ENCODE measurements around the gene ABCB9. TPM values are rescaled to one million over a fixed set of nuclear protein-coding genes. Genes with fewer than 3 reads are reported as not detected.

ABCB9 gene
- total RNA-seq, 1 experiment from 2014 or later, result 20.9 TPM

GRCh38 chr12:122895704-122896636 is 70.3 kb downstream of the ABCB9 start, which contains the start of gene VPS37B:
TSS of gene VPS37B (minus strand) at chr12:122896124. CDS start at chr12:122896062, 62 bp downstream.
- DNase-seq, result peak; percentile 82
- no peaks in the 10 kb centered on the region for H3K9me2 ChIP-seq (replicated peaks; ENCODE audit: low read length)
- CTCF ChIA-PET, result no interaction called here
- intact Hi-C loops (cut with micrococcal nuclease), result loop anchor here (2.0 to 5.0 kb wide), 3 partner anchors 23 to 51 kb away; no protein-coding TSS in a partner anchor
- H3K9me3 ChIP-seq (ENCODE audit: low read length), result no peaks in the 10 kb centered on the region
- peaks cover 9% of the 10 kb centered on the region; the same call in 1 of the 2 replicates for H4K20me1 ChIP-seq (ENCODE audit: low read length)
- H3K4me3 ChIP-seq (ENCODE audit: low read length), result peak within 1 kb of the TSS; percentile 89
- peak; percentile 2 for ATAC-seq
- POLR2A ChIA-PET (ENCODE audit: unreplicated experiment), result no interaction called here
- H3K36me3 ChIP-seq (ENCODE audit: low read depth, low read length), result no peaks in the 10 kb centered on the region
- BruUV-seq (replicated peaks), result no TSS peak
- H3K4me1 ChIP-seq (ENCODE audit: insufficient read depth, low read length), result peaks cover 69% of the 10 kb centered on the region
- H3K9ac ChIP-seq (ENCODE audit: low read length), result peak within 1 kb of the TSS; percentile 99
- peaks cover 61% of the 10 kb centered on the region for H3K79me2 ChIP-seq (ENCODE audit: low read length)
- H2AFZ ChIP-seq (ENCODE audit: low read length), result 0 out of 2 replicates have a peak within 1 kb of the TSS, but pooled peaks have one; percentile 8
- no peak for TF ChIP-seq EZH2phosphoT487 (IDR thresholded peaks at IDR 0.05; ENCODE audit: borderline replicate concordance, low read length)
- TF ChIP-seq CTCF (conservative IDR thresholded peaks at IDR 0.05; ENCODE audit: low read depth, low read length), result no peak
- no peak for TF ChIP-seq EZH2 (IDR thresholded peaks at IDR 0.05; ENCODE audit: low read length, unreplicated experiment)
- no peaks in the 10 kb centered on the region for H3K27me3 ChIP-seq (ENCODE audit: low read length)
- peak within 1 kb of the TSS; percentile 90 for H3K27ac ChIP-seq (ENCODE audit: low read length)
- H3K4me2 ChIP-seq (ENCODE audit: low read length), result peak within 1 kb of the TSS; percentile 84
- H3F3A ChIP-seq (ENCODE audit: low read length, unreplicated experiment), result peaks cover 29% of the 10 kb centered on the region

GRCh38 chr12:122895320-122895703 is 71.0 kb downstream of the ABCB9 start:
- Histone ChIP-seq H3K36me3 (ENCODE audit: low read depth, low read length) (no peaks in the 10 kb centered on the region), H3F3A (ENCODE audit: low read length, unreplicated experiment) (peaks cover 29% of the 10 kb centered on the region), H3K79me2 (ENCODE audit: low read length) (peaks cover 67% of the 10 kb centered on the region), H4K20me1 (ENCODE audit: low read length) (peaks cover 13% of the 10 kb centered on the region; the same call in 1 of the 2 replicates), H2AFZ (ENCODE audit: low read length) (0 out of 2 replicates have a peak overlapping the region, but pooled peaks have one; percentile 8), H3K4me1 (ENCODE audit: insufficient read depth, low read length) (peaks cover 76% of the 10 kb centered on the region), H3K9me3 (ENCODE audit: low read length) (no peaks in the 10 kb centered on the region), H3K27ac (ENCODE audit: low read length) (peak overlapping the region; percentile 90), H3K4me3 (ENCODE audit: low read length) (peak overlapping the region; percentile 89), H3K9me2 (replicated peaks; ENCODE audit: low read length) (no peaks in the 10 kb centered on the region), H3K27me3 (ENCODE audit: low read length) (no peaks in the 10 kb centered on the region), H3K4me2 (ENCODE audit: low read length) (peak overlapping the region; percentile 84), H3K9ac (ENCODE audit: low read length) (peak overlapping the region; percentile 99)
- ChIA-PET CTCF (no interaction called here), POLR2A (ENCODE audit: unreplicated experiment) (no interaction called here)
- no TSS peak for BruUV-seq (replicated peaks)
- intact Hi-C loops (cut with micrococcal nuclease), result loop anchor here (2.0 to 5.0 kb wide), 3 partner anchors 23 to 51 kb away; no protein-coding TSS in a partner anchor
- TF ChIP-seq EZH2 (IDR thresholded peaks at IDR 0.05; ENCODE audit: low read length, unreplicated experiment) (no peak), EZH2phosphoT487 (IDR thresholded peaks at IDR 0.05; ENCODE audit: borderline replicate concordance, low read length) (no peak), CTCF (conservative IDR thresholded peaks at IDR 0.05; ENCODE audit: low read depth, low read length) (no peak)
- DNase-seq, result no peak
- ATAC-seq, result no peak
